Measurements from ENCODE around the gene USP16. TPM values are rescaled to one million over a fixed set of nuclear protein-coding genes. Genes with fewer than 3 reads are reported as not detected.
"Not testable (repeated sequence)": the region's sequence is repeated elsewhere in the genome, so short reads cannot be mapped to it uniquely, and the experiment has no call there.

Gene USP16
- 10 to 100 TPM; 34.5 to 38.9 TPM for total RNA-seq

DNA sequence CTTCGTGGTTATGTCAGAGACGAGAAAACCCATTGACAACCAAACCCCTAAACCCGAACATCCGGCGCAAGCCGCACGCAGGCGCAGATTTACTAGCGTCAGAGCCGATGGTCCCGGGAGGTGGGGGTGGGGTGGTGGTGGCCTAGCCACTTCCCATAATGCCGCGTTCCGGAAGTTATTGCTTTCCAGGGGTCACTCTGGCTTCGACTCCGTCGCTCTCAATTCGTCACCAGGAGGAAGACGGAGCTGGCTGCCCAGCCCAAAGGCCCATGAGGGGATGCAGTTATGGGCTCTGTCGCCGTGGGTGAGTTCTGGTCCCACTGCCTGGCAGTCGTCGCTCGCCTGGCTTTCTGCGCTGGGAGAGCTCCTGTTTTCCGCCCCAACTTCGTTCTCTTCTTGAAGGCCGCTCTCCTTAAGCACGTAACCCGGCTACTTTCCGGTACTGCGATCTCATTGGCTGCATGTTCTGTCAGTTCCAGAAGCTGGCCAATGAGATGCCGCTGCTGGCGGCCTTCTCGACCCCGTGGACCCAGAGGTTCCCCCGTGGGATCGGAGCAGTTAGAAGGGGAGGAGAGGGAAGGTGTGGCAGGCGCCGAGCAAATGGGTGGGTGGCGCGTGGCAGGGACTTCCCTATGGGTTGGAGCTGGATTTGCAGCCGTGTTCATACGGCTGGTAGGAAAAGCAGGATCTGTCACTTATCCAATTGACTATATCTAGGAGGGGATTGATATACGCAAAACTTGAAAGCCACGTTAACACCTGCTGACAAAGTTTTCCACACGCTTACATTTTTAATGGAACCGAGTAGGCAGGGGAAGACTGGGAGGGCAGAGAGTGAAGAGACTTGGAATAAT lies at the start of gene USP16:
USP16 (plus strand) TSS at position 195 of the 854 bp plus-strand sequence. CDS start 3,246 bp downstream, outside the sequence.
- peak within 1 kb of the TSS; percentile 95 to 98 for H3K27ac ChIP-seq
- H3K36me3 ChIP-seq = no peaks in the 10 kb centered on the region
- peak; percentile 89 for DNase-seq (ENCODE audit: low spot score)
- TF ChIP-seq, protein P1, sequence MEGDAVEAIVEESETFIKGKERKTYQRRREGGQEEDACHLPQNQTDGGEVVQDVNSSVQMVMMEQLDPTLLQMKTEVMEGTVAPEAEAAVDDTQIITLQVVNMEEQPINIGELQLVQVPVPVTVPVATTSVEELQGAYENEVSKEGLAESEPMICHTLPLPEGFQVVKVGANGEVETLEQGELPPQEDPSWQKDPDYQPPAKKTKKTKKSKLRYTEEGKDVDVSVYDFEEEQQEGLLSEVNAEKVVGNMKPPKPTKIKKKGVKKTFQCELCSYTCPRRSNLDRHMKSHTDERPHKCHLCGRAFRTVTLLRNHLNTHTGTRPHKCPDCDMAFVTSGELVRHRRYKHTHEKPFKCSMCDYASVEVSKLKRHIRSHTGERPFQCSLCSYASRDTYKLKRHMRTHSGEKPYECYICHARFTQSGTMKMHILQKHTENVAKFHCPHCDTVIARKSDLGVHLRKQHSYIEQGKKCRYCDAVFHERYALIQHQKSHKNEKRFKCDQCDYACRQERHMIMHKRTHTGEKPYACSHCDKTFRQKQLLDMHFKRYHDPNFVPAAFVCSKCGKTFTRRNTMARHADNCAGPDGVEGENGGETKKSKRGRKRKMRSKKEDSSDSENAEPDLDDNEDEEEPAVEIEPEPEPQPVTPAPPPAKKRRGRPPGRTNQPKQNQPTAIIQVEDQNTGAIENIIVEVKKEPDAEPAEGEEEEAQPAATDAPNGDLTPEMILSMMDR (IDR thresholded peaks at IDR 0.05) = peak; percentile 48
- H3K4me3 ChIP-seq = peak within 1 kb of the TSS; percentile 83
- H3K4me1 ChIP-seq (ENCODE audit: control insufficient read depth in 1 of 2, low read depth in 2 of 2) = peaks cover 14 to 22% of the 10 kb centered on the region in 2 donors
- no peaks in the 10 kb centered on the region for H3K9me3 ChIP-seq
- ATAC-seq (ENCODE audit: insufficient number of reproducible peaks, low FRiP score, low read depth) = peak; percentile 97
- no peaks in the 10 kb centered on the region for H3K27me3 ChIP-seq (replicated peaks; ENCODE audit: insufficient read depth)

DNA sequence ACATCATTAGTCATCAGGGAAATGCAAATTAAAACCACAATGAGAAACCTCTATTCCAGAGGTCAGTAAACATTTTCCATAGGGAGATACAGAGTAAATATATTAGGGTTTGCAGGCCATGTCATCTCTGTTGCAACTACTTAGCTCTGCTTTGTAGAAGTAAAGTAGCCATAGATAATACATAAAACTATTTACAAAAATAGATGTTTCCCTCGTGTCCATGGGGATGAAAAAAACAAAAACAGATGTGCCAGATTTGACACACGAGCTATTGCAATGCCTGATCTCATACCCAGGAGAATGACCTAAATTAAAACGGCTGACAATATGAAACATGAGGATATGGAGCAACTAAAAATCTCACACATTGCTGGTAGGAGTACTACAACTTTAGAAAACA lies 49.1 kb upstream of the USP16 start:
- peaks cover 14% of the 10 kb centered on the region for H3K36me3 ChIP-seq
- TF ChIP-seq, protein P1 (IDR thresholded peaks at IDR 0.05) = no peak
- no peaks in the 10 kb centered on the region for H3K4me1 ChIP-seq (ENCODE audit: control insufficient read depth in 1 of 2, low read depth in 2 of 2)
- H3K9me3 ChIP-seq = no peaks in the 10 kb centered on the region
- H3K27me3 ChIP-seq (replicated peaks; ENCODE audit: insufficient read depth) = no peaks in the 10 kb centered on the region
- H3K27ac ChIP-seq = no peak overlapping the region
- no peak for DNase-seq (ENCODE audit: low spot score)
- H3K4me3 ChIP-seq = no peak overlapping the region
- no peak for ATAC-seq (ENCODE audit: insufficient number of reproducible peaks, low FRiP score, low read depth)

DNA sequence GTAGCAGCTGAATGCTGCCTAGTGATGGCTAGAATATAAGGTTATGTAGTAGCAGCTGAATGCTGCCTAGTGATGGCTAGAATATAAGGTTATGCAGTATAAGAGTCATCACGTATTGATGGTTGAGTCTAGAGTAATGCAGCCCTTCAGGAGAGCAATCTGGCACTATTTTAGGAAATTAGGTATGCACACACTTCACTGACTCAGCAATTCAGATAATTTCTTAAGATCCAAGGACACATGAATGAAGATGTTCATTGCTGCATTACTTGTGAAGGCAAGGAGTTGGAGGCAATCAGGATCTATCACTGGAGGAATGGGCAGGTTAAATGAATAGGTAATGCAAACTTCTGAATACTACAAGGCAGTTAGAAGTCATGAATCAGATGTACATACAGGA lies 45.4 kb upstream of the USP16 start:
- Histone ChIP-seq H3K27me3 (replicated peaks; ENCODE audit: insufficient read depth) (no peaks in the 10 kb centered on the region), H3K27ac (no peak overlapping the region), H3K4me3 (no peak overlapping the region), H3K9me3 (no peaks in the 10 kb centered on the region), H3K36me3 (peaks cover 39% of the 10 kb centered on the region), H3K4me1 (ENCODE audit: control insufficient read depth in 1 of 2, low read depth in 2 of 2) (no peaks in the 10 kb centered on the region)
- DNase-seq (ENCODE audit: low spot score) (no peak), ATAC-seq (ENCODE audit: insufficient number of reproducible peaks, low FRiP score, low read depth) (no peak)
- TF ChIP-seq, protein P1 (IDR thresholded peaks at IDR 0.05) = no peak

DNA sequence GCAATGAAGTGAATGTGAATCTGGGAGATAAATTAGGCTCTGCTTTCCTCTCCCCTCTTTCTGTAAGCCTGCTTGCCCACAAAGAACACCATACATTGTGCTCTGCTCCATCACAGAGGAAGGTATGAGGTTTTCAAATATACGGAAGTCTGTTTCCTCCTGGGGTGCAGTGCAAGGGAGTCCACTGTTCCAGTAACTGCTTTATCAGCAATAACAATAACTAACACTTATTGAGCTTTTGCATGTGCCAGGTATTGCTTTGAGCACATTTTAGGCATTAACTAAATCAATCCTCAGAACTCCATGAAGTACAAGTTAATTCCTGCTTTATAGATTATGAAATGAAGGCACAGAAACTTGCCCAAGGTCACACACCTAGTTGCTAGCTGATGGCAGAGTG lies 41.8 kb upstream of the USP16 start:
- Histone ChIP-seq H3K27ac (no peak overlapping the region), H3K9me3 (no peaks in the 10 kb centered on the region), H3K27me3 (replicated peaks; ENCODE audit: insufficient read depth) (no peaks in the 10 kb centered on the region), H3K4me3 (no peak overlapping the region), H3K4me1 (ENCODE audit: control insufficient read depth in 1 of 2, low read depth in 2 of 2) (peaks cover 9 to 11% of the 10 kb centered on the region in 2 donors), H3K36me3 (peaks cover 41% of the 10 kb centered on the region)
- no peak for ATAC-seq (ENCODE audit: insufficient number of reproducible peaks, low FRiP score, low read depth)
- TF ChIP-seq, protein P1 (IDR thresholded peaks at IDR 0.05) = no peak
- no peak for DNase-seq (ENCODE audit: low spot score)

DNA sequence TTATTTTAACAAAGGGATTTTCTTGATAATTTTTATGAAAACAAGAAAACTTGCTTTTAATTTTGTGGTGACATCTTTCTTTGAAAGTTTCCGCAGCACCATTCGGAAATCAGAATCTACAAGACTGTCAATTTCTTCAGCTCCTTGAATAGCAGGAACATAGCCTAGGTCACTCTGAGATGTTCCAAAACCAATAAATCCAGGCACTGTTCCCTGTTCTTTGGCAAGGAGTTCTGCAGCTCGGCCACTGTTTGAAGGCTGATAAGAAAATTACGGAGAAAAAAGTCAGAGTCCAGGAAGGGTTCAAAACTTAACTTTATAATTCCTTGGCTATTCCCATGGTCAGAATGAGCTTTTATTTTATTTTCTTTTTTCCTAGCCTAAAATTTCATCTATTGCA lies 37.8 kb upstream of the USP16 start:
- H3K9me3 ChIP-seq = no peaks in the 10 kb centered on the region
- H3K27ac ChIP-seq = no peak overlapping the region
- peaks cover 29% of the 10 kb centered on the region for H3K36me3 ChIP-seq
- no peak for ATAC-seq (ENCODE audit: insufficient number of reproducible peaks, low FRiP score, low read depth)
- no peak overlapping the region for H3K4me3 ChIP-seq
- TF ChIP-seq, protein P1 (IDR thresholded peaks at IDR 0.05) = no peak
- no peak for DNase-seq (ENCODE audit: low spot score)
- no peaks in the 10 kb centered on the region for H3K27me3 ChIP-seq (replicated peaks; ENCODE audit: insufficient read depth)
- peaks cover 19% of the 10 kb centered on the region in 2 donors for H3K4me1 ChIP-seq (ENCODE audit: control insufficient read depth in 1 of 2, low read depth in 2 of 2)

DNA sequence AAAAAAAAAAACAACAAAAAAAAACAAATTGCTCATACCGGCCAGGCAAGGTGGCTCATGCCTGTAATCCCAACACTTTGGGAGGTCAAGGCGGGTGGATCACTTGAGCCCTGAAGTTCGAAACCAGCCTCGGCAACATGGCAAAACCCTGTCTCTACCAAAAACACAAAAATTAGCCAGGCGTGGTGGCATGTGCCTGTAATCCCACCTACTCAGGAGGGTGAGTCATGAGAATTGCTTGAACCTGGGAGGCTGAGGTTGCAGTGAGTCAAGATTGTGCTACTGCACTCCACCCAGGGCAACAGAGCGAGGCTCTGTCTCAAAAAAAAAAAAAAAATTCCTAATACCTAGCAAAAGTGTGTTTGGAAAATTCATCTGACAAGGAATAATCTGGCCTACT lies 36.3 kb upstream of the USP16 start:
- not testable (repeated sequence) for DNase-seq (ENCODE audit: low spot score); H3K9me3 ChIP-seq; H3K27ac ChIP-seq; H3K4me3 ChIP-seq; H3K27me3 ChIP-seq (replicated peaks; ENCODE audit: insufficient read depth); ATAC-seq (ENCODE audit: insufficient number of reproducible peaks, low FRiP score, low read depth)
- Histone ChIP-seq H3K36me3 (peaks cover 15% of the 10 kb centered on the region), H3K4me1 (ENCODE audit: control insufficient read depth in 1 of 2, low read depth in 2 of 2) (peaks cover 23 to 24% of the 10 kb centered on the region in 2 donors)
